Measurements from ENCODE around the gene CD38. TPM values are rescaled to one million over a fixed set of nuclear protein-coding genes. Genes with fewer than 3 reads are reported as not detected.

Gene CD38
- total RNA-seq, 1 donor from 2014 or later = 1.0 TPM

GRCh38 chr4:15765391-15765790, 12.7 kb upstream of the CD38 start:
- DNase-seq (ENCODE audit: low read depth) (no peak), FAIRE-seq (no peak)
- Mint-ChIP-seq H3K4me1 (ENCODE audit: low read depth, unreplicated experiment) (no peaks in the 10 kb centered on the region), H3K27ac (ENCODE audit: unreplicated experiment) (no peak overlapping the region), H3K9me3 (ENCODE audit: unreplicated experiment) (no peaks in the 10 kb centered on the region), H3K4me3 (ENCODE audit: unreplicated experiment) (no peak overlapping the region), H3K27me3 (ENCODE audit: low read depth, unreplicated experiment) (peaks cover 21% of the 10 kb centered on the region), H3K36me3 (ENCODE audit: low read depth, unreplicated experiment) (no peaks in the 10 kb centered on the region)
- Histone ChIP-seq H3K79me2 (ENCODE audit: insufficient read depth, low read length) (no peaks in the 10 kb centered on the region), H3K4me2 (ENCODE audit: low read length) (no peak overlapping the region), H3K4me1 (ENCODE audit: insufficient read depth, low read length) (no peaks in the 10 kb centered on the region), H3K36me3 (ENCODE audit: insufficient read depth, low read length) (no peaks in the 10 kb centered on the region), H4K20me1 (ENCODE audit: insufficient read depth, low read length) (no peaks in the 10 kb centered on the region), H3K9me3 (ENCODE audit: insufficient read depth, low read depth, low read length) (no peaks in the 10 kb centered on the region), H3K4me3 (ENCODE audit: insufficient read depth, low read depth, low read length) (no peak overlapping the region), H2AFZ (ENCODE audit: low read depth, low read length) (no peak overlapping the region), H3K9ac (ENCODE audit: low read length) (no peak overlapping the region), H3K27me3 (ENCODE audit: insufficient read depth, low read length) (no peaks in the 10 kb centered on the region), H3K27ac (ENCODE audit: low read depth, low read length) (no peak overlapping the region)
- TF ChIP-seq CTCF (IDR thresholded peaks at IDR 0.05; ENCODE audit: insufficient read depth, low read depth, low read length) (no peak), EZH2 (IDR thresholded peaks at IDR 0.05; ENCODE audit: insufficient read depth, low read length) (no peak)

GRCh38 chr4:15765910-15766697, 12.0 kb upstream of the CD38 start:
- no peak overlapping the region for H3K27ac ChIP-seq (ENCODE audit: low read depth, low read length)
- no peak overlapping the region for H3K27ac Mint-ChIP-seq (ENCODE audit: unreplicated experiment)

More at GRCh38 chr4:15765910-15766697, 12.0 kb upstream of the CD38 start:
- H3K4me3 Mint-ChIP-seq (ENCODE audit: unreplicated experiment) = no peak overlapping the region
- no peak overlapping the region for H3K4me2 ChIP-seq (ENCODE audit: low read length)
- H3K4me1 Mint-ChIP-seq (ENCODE audit: low read depth, unreplicated experiment) = no peaks in the 10 kb centered on the region
- no peaks in the 10 kb centered on the region for H3K36me3 Mint-ChIP-seq (ENCODE audit: low read depth, unreplicated experiment)
- no peaks in the 10 kb centered on the region for H3K9me3 ChIP-seq (ENCODE audit: insufficient read depth, low read depth, low read length)
- no peak overlapping the region for H3K9ac ChIP-seq (ENCODE audit: low read length)
- H3K4me1 ChIP-seq (ENCODE audit: insufficient read depth, low read length) = no peaks in the 10 kb centered on the region
- H2AFZ ChIP-seq (ENCODE audit: low read depth, low read length) = no peak overlapping the region
- peaks cover 21% of the 10 kb centered on the region for H3K27me3 Mint-ChIP-seq (ENCODE audit: low read depth, unreplicated experiment)
- FAIRE-seq (no peak), DNase-seq (ENCODE audit: low read depth) (no peak)
- no peaks in the 10 kb centered on the region for H4K20me1 ChIP-seq (ENCODE audit: insufficient read depth, low read length)
- H3K9me3 Mint-ChIP-seq (ENCODE audit: unreplicated experiment) = no peaks in the 10 kb centered on the region
- no peak overlapping the region for H3K4me3 ChIP-seq (ENCODE audit: insufficient read depth, low read depth, low read length)
- H3K27me3 ChIP-seq (ENCODE audit: insufficient read depth, low read length) = no peaks in the 10 kb centered on the region
- TF ChIP-seq EZH2 (IDR thresholded peaks at IDR 0.05; ENCODE audit: insufficient read depth, low read length) = no peak
- TF ChIP-seq CTCF (IDR thresholded peaks at IDR 0.05; ENCODE audit: insufficient read depth, low read depth, low read length) = no peak
- H3K36me3 ChIP-seq (ENCODE audit: insufficient read depth, low read length) = no peaks in the 10 kb centered on the region
- no peaks in the 10 kb centered on the region for H3K79me2 ChIP-seq (ENCODE audit: insufficient read depth, low read length)

Measured in astrocyte (in vitro differentiated cells and primary cell).